Endodermal cell (in vitro differentiated cells): Measurements from ENCODE around the gene KRT27. TPM values are rescaled to one million over a fixed set of nuclear protein-coding genes. Genes with fewer than 3 reads are reported as not detected.
A peak's percentile ranks its signal among the peaks of the same experiment; 100 is the strongest.
"Not testable (repeated sequence)": the region's sequence is repeated elsewhere in the genome, so short reads cannot be mapped to it uniquely, and the experiment has no call there.

Experiments used
- DNase-seq: peaks from one replicate; pipeline ENCODE4 v3.0.0-alpha.2; 2017
- H3K27ac ChIP-seq: 2 replicates; pipeline ENCODE4 v1.5.1; 2013; ENCODE audit warnings: mild to moderate bottlenecking, low read depth, low read length, moderate library complexity
- H3K27me3 ChIP-seq: 2 replicates; pipeline ENCODE4 v1.6.1; 2013; ENCODE audit warnings: mild to moderate bottlenecking, low read length, moderate library complexity; ENCODE audit not compliant: insufficient read depth, control insufficient read depth, poor library complexity, severe bottlenecking
- H3K36me3 ChIP-seq: 2 replicates; pipeline ENCODE4 v1.7.0; 2013; ENCODE audit warnings: mild to moderate bottlenecking, low read length, moderate library complexity; ENCODE audit not compliant: control insufficient read depth, insufficient read depth
- H3K4me1 ChIP-seq: one replicate; pipeline ENCODE4 v1.7.0; 2013; ENCODE audit warnings: low read length; ENCODE audit not compliant: control insufficient read depth, insufficient read depth
- H3K4me3 ChIP-seq: 2 replicates; pipeline ENCODE4 v1.5.1; 2013; ENCODE audit warnings: mild to moderate bottlenecking, low read length, moderate library complexity
- H3K9ac ChIP-seq: 2 replicates; pipeline ENCODE4 v1.6.1; 2013; ENCODE audit warnings: mild to moderate bottlenecking, low read length, moderate library complexity; ENCODE audit not compliant: poor library complexity, severe bottlenecking; ENCODE audit errors: extremely low read depth
- H3K9me3 ChIP-seq: 2 replicates; pipeline ENCODE4 v1.6.1; 2013; ENCODE audit warnings: mild to moderate bottlenecking, low read length, moderate library complexity; ENCODE audit not compliant: control insufficient read depth
- H3K27ac Mint-ChIP-seq: 2 replicates; pipeline ENCODE4 v1.8.0; 2020; ENCODE audit warnings: mixed read lengths
- H3K27me3 Mint-ChIP-seq: 2 replicates; pipeline ENCODE4 v1.8.0; 2021; ENCODE audit warnings: mild to moderate bottlenecking, mixed read lengths; ENCODE audit not compliant: insufficient read depth
- H3K36me3 Mint-ChIP-seq: 2 replicates; pipeline ENCODE4 v1.8.0; 2020; ENCODE audit warnings: low read depth, mixed read lengths
- H3K4me1 Mint-ChIP-seq: 2 replicates; pipeline ENCODE4 v1.8.0; 2020; ENCODE audit warnings: mixed read lengths
- H3K4me3 Mint-ChIP-seq: 2 replicates; pipeline ENCODE4 v1.8.0; 2020; ENCODE audit warnings: mild to moderate bottlenecking, moderate library complexity, mixed read lengths
- H3K9me3 Mint-ChIP-seq: 2 replicates; pipeline ENCODE4 v1.8.0; 2020; ENCODE audit warnings: mild to moderate bottlenecking, mixed read lengths
- CTCF ChIP-seq: fragments of 200-600 bp; sonication (generic); conservative IDR thresholded peaks from 2 replicates; pipeline ENCODE4 v1.5.0; 2021; ENCODE audit warnings: antibody characterized with exemption, mild to moderate bottlenecking
- WGBS, 2 experiments: methylation state at CpG; one replicate each; pipeline versions ENCODE4 v1.1.5 to v1.1.7; 2013; ENCODE audit warnings: missing lambda C conversion rate in 2 of 2, mixed read lengths in 1 of 2; ENCODE audit not compliant: insufficient coverage in 1 of 2, insufficient read length in 1 of 2; 5-methylcytosine and 5-hydroxymethylcytosine counted together
- total RNA-seq, 2 donors: library from RNA; stranded (reverse); fragmentation: NEBNext Ultra II Directional in 1 of 2; extraction: Animal tissue kit (Norgen Biotek cat#: 25700) in 1 of 2; gene quantifications; 2 replicates in 1 of 2; 3 replicates in 1 of 2; pipeline ENCODE4 v1.2.1, GENCODE V29; 2021

The KRT27 gene
- total RNA-seq, 2 donors from 2014 or later = not detected

GRCh38 chr17:40750391-40750790, 32.0 kb downstream of the KRT27 start:
- TF ChIP-seq CTCF = no peak
- peaks cover 2% of the 10 kb centered on the region for H3K4me1 Mint-ChIP-seq
- no peaks in the 10 kb centered on the region for H3K36me3 Mint-ChIP-seq
- peaks cover 6% of the 10 kb centered on the region for H3K27me3 Mint-ChIP-seq
- H3K4me3 Mint-ChIP-seq = no peak overlapping the region
- H3K27ac ChIP-seq = no peak overlapping the region
- no peaks in the 10 kb centered on the region for H3K27me3 ChIP-seq
- H3K27ac Mint-ChIP-seq = no peak overlapping the region
- WGBS, 2 experiments = 93% methylated on average over 6 of the region's 6 CpGs; no CpG with 5 or more reads in 1 of the 2 experiments
- H3K4me3 ChIP-seq = no peak overlapping the region
- H3K4me1 ChIP-seq = no peaks in the 10 kb centered on the region
- H3K9me3 ChIP-seq = peaks cover 4% of the 10 kb centered on the region
- H3K9me3 Mint-ChIP-seq = peaks cover 7% of the 10 kb centered on the region
- H3K9ac ChIP-seq = no peak overlapping the region
- H3K36me3 ChIP-seq = no peaks in the 10 kb centered on the region
- DNase-seq = no peak

GRCh38 chr17:40748666-40749065, 33.7 kb downstream of the KRT27 start:
- not testable (repeated sequence) for H3K4me1 Mint-ChIP-seq

GRCh38 chr17:40738553-40738952, 43.8 kb downstream of the KRT27 start:
- H3K9ac ChIP-seq = no peak overlapping the region
- Mint-ChIP-seq H3K4me1 (peaks cover 11% of the 10 kb centered on the region), H3K4me3 (no peak overlapping the region), H3K27me3 (peaks cover 17% of the 10 kb centered on the region), H3K9me3 (peaks cover 29% of the 10 kb centered on the region), H3K36me3 (peaks cover 2% of the 10 kb centered on the region), H3K27ac (no peak overlapping the region)
- H3K27ac ChIP-seq = no peak overlapping the region
- H3K4me3 ChIP-seq = no peak overlapping the region
- 79 to 95% methylated on average over 3 to 4 of the region's 4 CpGs for WGBS, 2 experiments
- H3K27me3 ChIP-seq = no peaks in the 10 kb centered on the region
- H3K36me3 ChIP-seq = no peaks in the 10 kb centered on the region
- peaks cover 5% of the 10 kb centered on the region for H3K4me1 ChIP-seq
- DNase-seq = no peak
- H3K9me3 ChIP-seq = peaks cover 27% of the 10 kb centered on the region
- TF ChIP-seq CTCF = peak; percentile 27

More at GRCh38 chr17:40748666-40749065, 33.7 kb downstream of the KRT27 start:
- not testable (repeated sequence) for H3K36me3 Mint-ChIP-seq, DNase-seq, H3K9me3 ChIP-seq, H3K4me3 Mint-ChIP-seq, H3K36me3 ChIP-seq, H3K27me3 Mint-ChIP-seq, H3K9ac ChIP-seq, H3K27ac Mint-ChIP-seq, H3K4me1 ChIP-seq, H3K27ac ChIP-seq, H3K4me3 ChIP-seq, H3K27me3 ChIP-seq
- H3K9me3 Mint-ChIP-seq = peaks cover 12% of the 10 kb centered on the region
- WGBS, 2 experiments = no CpG with 5 or more reads among the region's 1 CpG

- Histone ChIP-seq H3K36me3 (no peaks in the 10 kb centered on the region), H3K9ac (no peak overlapping the region), H3K27ac (no peak overlapping the region), H3K4me3 (peak overlapping the region; percentile 39), H3K9me3 (peaks cover 24% of the 10 kb centered on the region), H3K27me3 (no peaks in the 10 kb centered on the region), H3K4me1 (peaks cover 5% of the 10 kb centered on the region)
- Mint-ChIP-seq H3K4me3 (no peak overlapping the region), H3K27me3 (peaks cover 15% of the 10 kb centered on the region), H3K27ac (no peak overlapping the region), H3K4me1 (peaks cover 11% of the 10 kb centered on the region), H3K36me3 (no peaks in the 10 kb centered on the region), H3K9me3 (peaks cover 19% of the 10 kb centered on the region)
- DNase-seq = no peak
- TF ChIP-seq CTCF = no peak
- 86 to 87% methylated on average over 1 of the region's 1 CpG for WGBS, 2 experiments
These were observed 47.3 kb downstream of the KRT27 start for GRCh38 chr17:40735016-40735415.
